SK-N-SH (cell line): ENCODE results near the gene ATP6V1B1. TPM values are rescaled to one million over a fixed set of nuclear protein-coding genes. Genes with fewer than 3 reads are reported as not detected.

Source experiments
- CTCF ChIA-PET: fragments of 300-600, 350-600 bp; formaldehyde crosslinking; extraction: SDS; loops from one replicate; lab custom pipeline; 2021; lab: Yijun Ruan, JAX
- POLR2A ChIA-PET: fragments of 350-600 bp; sonication (Branson Sonifier 250); formaldehyde crosslinking; extraction: SDS; loops from one replicate; lab custom pipeline; 2020; ENCODE audit warnings: antibody characterized with exemption, inconsistent platforms; lab: Yijun Ruan, JAX
- DNase-seq: peaks from one replicate; pipeline ENCODE4 v3.0.0; 2012
- H2AFZ ChIP-seq: fragments of 200-600 bp; sonication (generic); 2 replicates; pipeline ENCODE4 v1.8.1; 2016; ENCODE audit warnings: antibody characterized with exemption, mild to moderate bottlenecking, low read depth
- H3F3A ChIP-seq: fragments of 200-600 bp; sonication (generic); replicated peaks from 2 replicates; pipeline ENCODE3; 2016; ENCODE audit warnings: antibody characterized with exemption, mild to moderate bottlenecking; ENCODE audit not compliant: insufficient read depth
- H3K27ac ChIP-seq, 2 experiments: fragments of 200-500 bp in 1 of 2; fragments of 200-600 bp in 1 of 2; sonication (Bioruptor generic) in 1 of 2; sonication (generic), shearing (Covaris generic) in 1 of 2; 2 replicates each; pipeline versions ENCODE4 v1.5.1 to v1.6.1; 2014 to 2016; ENCODE audit warnings: low read depth in 2 of 2, inconsistent platforms in 1 of 2, low read length in 1 of 2, mild to moderate bottlenecking in 1 of 2, mixed read lengths in 1 of 2
- H3K27me3 ChIP-seq: fragments of 200-600 bp; sonication (generic), shearing (Covaris generic); 2 replicates; pipeline ENCODE4 v1.6.1; 2016; ENCODE audit warnings: mixed run types; ENCODE audit not compliant: insufficient read depth
- H3K36me3 ChIP-seq, 2 experiments: fragments of 200-500 bp in 1 of 2; fragments of 200-600 bp in 1 of 2; sonication (Bioruptor generic) in 1 of 2; sonication (generic) in 1 of 2; replicated peaks in 1 of 2; 2 replicates each; pipeline versions ENCODE3 to v1.5.1; 2014 to 2016; ENCODE audit warnings: low read length in 1 of 2, mild to moderate bottlenecking in 1 of 2; ENCODE audit not compliant: insufficient read depth in 2 of 2, control insufficient read depth in 1 of 2
- H3K4me1 ChIP-seq, 2 experiments: fragments of 200-500 bp in 1 of 2; fragments of 200-600 bp in 1 of 2; sonication (Bioruptor generic) in 1 of 2; sonication (generic), shearing (Covaris generic) in 1 of 2; 2 replicates each; pipeline versions ENCODE4 v1.5.1 to v1.6.1; 2014 to 2016; ENCODE audit warnings: low read depth in 1 of 2, low read length in 1 of 2, mixed run types in 1 of 2; ENCODE audit not compliant: insufficient read depth in 2 of 2, control insufficient read depth in 1 of 2
- H3K4me2 ChIP-seq: fragments of 200-600 bp; sonication (generic), shearing (Covaris generic); 2 replicates; pipeline ENCODE4 v1.6.1; 2017; ENCODE audit warnings: mixed run types
- H3K4me3 ChIP-seq, 2 experiments: fragments of 200-500 bp in 1 of 2; fragments of 200-600 bp in 1 of 2; sonication (Bioruptor generic) in 1 of 2; sonication (generic), shearing (Covaris generic) in 1 of 2; 2 replicates each; pipeline versions ENCODE4 v1.5.1 to v1.8.1; 2014 to 2016; ENCODE audit warnings: low read depth in 2 of 2, inconsistent platforms in 1 of 2, low read length in 1 of 2, mild to moderate bottlenecking in 1 of 2, mixed read lengths in 1 of 2, moderate library complexity in 1 of 2
- H3K79me2 ChIP-seq: fragments of 200-600 bp; sonication (generic); 2 replicates; pipeline ENCODE4 v1.8.1; 2017; ENCODE audit warnings: mild to moderate bottlenecking; ENCODE audit not compliant: insufficient read depth
- H3K9ac ChIP-seq: fragments of 200-600 bp; sonication (generic); 2 replicates; pipeline ENCODE4 v1.6.1; 2017; ENCODE audit warnings: mixed run types
- H3K9me2 ChIP-seq: fragments of 200-600 bp; sonication (generic); 2 replicates; pipeline ENCODE4 v1.6.1; 2017; ENCODE audit warnings: mixed run types
- H3K9me3 ChIP-seq: fragments of 200-600 bp; sonication (generic); 2 replicates; pipeline ENCODE4 v1.6.1; 2017; ENCODE audit warnings: mixed run types, mild to moderate bottlenecking, moderate library complexity
- H4K20me1 ChIP-seq: fragments of 200-600 bp; sonication (generic); 2 replicates; pipeline ENCODE4 v1.6.1; 2017; ENCODE audit warnings: mild to moderate bottlenecking, mixed run types; ENCODE audit not compliant: insufficient read depth
- CHD2 ChIP-seq: fragments of 150-350 bp; IDR thresholded peaks from 2 replicates; pipeline ENCODE4 v1.6.1; 2018; ENCODE audit warnings: low read length; ENCODE audit not compliant: partially characterized antibody
- EP300 ChIP-seq, 2 experiments: IDR thresholded peaks; 2 replicates each; pipeline versions ENCODE4 v1.4.0 to v1.6.1; 2012; ENCODE audit warnings: borderline replicate concordance in 1 of 2, low read depth in 1 of 2, low read length in 1 of 2
- EZH2phosphoT487 ChIP-seq: fragments of 200-600 bp; sonication (generic); IDR thresholded peaks from 2 replicates; pipeline ENCODE4 v1.6.1; 2017; ENCODE audit warnings: low read depth, mixed run types, mild to moderate bottlenecking, antibody characterized with exemption, moderate library complexity, borderline replicate concordance
- GATA2 ChIP-seq: sonication (generic); formaldehyde crosslinking; IDR thresholded peaks from 2 replicates; pipeline ENCODE4 v1.5.0; 2020; ENCODE audit warnings: mild to moderate bottlenecking, missing genetic modification reagents
- IRF3 ChIP-seq: fragments of 150-350 bp; IDR thresholded peaks from 2 replicates; pipeline ENCODE4 v1.6.1; 2016; ENCODE audit warnings: mild to moderate bottlenecking, low read depth, low read length
- JUND ChIP-seq: IDR thresholded peaks from 2 replicates; pipeline ENCODE4 v1.4.0; 2012
- MAX ChIP-seq: IDR thresholded peaks from 2 replicates; pipeline ENCODE4 v1.4.0; 2012; ENCODE audit warnings: low read depth
- MEF2A ChIP-seq: IDR thresholded peaks from 2 replicates; pipeline ENCODE4 v1.4.0; 2012; ENCODE audit warnings: low read depth, borderline replicate concordance
- NFIC ChIP-seq: IDR thresholded peaks from 2 replicates; pipeline ENCODE4 v1.4.0; 2012; ENCODE audit warnings: borderline replicate concordance
- PBX3 ChIP-seq: IDR thresholded peaks from 2 replicates; pipeline ENCODE4; 2012
- POLR2AphosphoS5 ChIP-seq: IDR thresholded peaks from 2 replicates; pipeline ENCODE4 v1.6.1; 2012; ENCODE audit warnings: low read depth, low read length
- RAD21 ChIP-seq: IDR thresholded peaks from 2 replicates; pipeline ENCODE4 v1.6.1; 2012; ENCODE audit warnings: mild to moderate bottlenecking, low read length
- REST ChIP-seq: IDR thresholded peaks from 2 replicates; pipeline ENCODE4 v1.6.1; 2012; ENCODE audit warnings: mild to moderate bottlenecking, low read depth, low read length, moderate library complexity
- RFX5 ChIP-seq: IDR thresholded peaks from 2 replicates; pipeline ENCODE4 v1.6.1; 2012; ENCODE audit warnings: mild to moderate bottlenecking, improper control_type of control experiment, low read length
- RXRA ChIP-seq: IDR thresholded peaks from 2 replicates; pipeline ENCODE4 v1.4.0; 2012; ENCODE audit warnings: low read depth, mild to moderate bottlenecking, borderline replicate concordance
- SIN3A ChIP-seq: IDR thresholded peaks from 2 replicates; pipeline ENCODE4 v1.6.1; 2012; ENCODE audit warnings: low read depth, mild to moderate bottlenecking, low read length, moderate library complexity, borderline replicate concordance
- SMC3 ChIP-seq: IDR thresholded peaks from 2 replicates; pipeline ENCODE4 v1.6.1; 2012; ENCODE audit warnings: low read depth, low read length, improper control_type of control experiment
- TAF1 ChIP-seq: IDR thresholded peaks from 2 replicates; pipeline ENCODE4 v1.6.1; 2012; ENCODE audit warnings: low read depth, mild to moderate bottlenecking, low read length, moderate library complexity, borderline replicate concordance
- TCF12 ChIP-seq: IDR thresholded peaks from 2 replicates; pipeline ENCODE4 v1.4.0; 2012
- TEAD4 ChIP-seq: IDR thresholded peaks from 2 replicates; pipeline ENCODE4 v1.4.0; 2012; ENCODE audit warnings: mild to moderate bottlenecking, borderline replicate concordance; ENCODE audit not compliant: insufficient read depth
- USF1 ChIP-seq: IDR thresholded peaks from 2 replicates; pipeline ENCODE4 v1.4.0; 2012; ENCODE audit warnings: low read depth, borderline replicate concordance
- YY1 ChIP-seq: IDR thresholded peaks from 2 replicates; pipeline ENCODE4 v1.4.0; 2012; ENCODE audit warnings: low read depth, mild to moderate bottlenecking
- WGBS: methylation state at CpG from one replicate; pipeline ENCODE4 v1.1.6; 2017; ENCODE audit warnings: low lambda C conversion rate; 5-methylcytosine and 5-hydroxymethylcytosine counted together
- polyA plus RNA-seq, 3 experiments: library from polyadenylated mRNA; depleted of rRNA; stranded (reverse); fragments of >200 nt; gene quantifications; 2 replicates each; pipeline ENCODE4 v1.2.3, GENCODE V29; 2012

Gene ATP6V1B1
- polyA plus RNA-seq, 1 of the 3 experiments (the other 2 are of a cell fraction) = 4.9 TPM

- H3K9me3 ChIP-seq = no peaks in the 10 kb centered on the region
- H3K4me2 ChIP-seq = no peak overlapping the region
- H3K27me3 ChIP-seq = no peaks in the 10 kb centered on the region
- no peaks in the 10 kb centered on the region for H3F3A ChIP-seq
- H3K79me2 ChIP-seq = no peaks in the 10 kb centered on the region
- no peak overlapping the region for H3K4me3 ChIP-seq
- POLR2A ChIA-PET = no interaction called here
- WGBS = 76% methylated on average over 4 of the region's 4 CpGs
- H4K20me1 ChIP-seq = no peaks in the 10 kb centered on the region
- peak; percentile 7 for DNase-seq
- no peaks in the 10 kb centered on the region for H3K9me2 ChIP-seq
- no peaks in the 10 kb centered on the region for H3K36me3 ChIP-seq
- TF ChIP-seq GATA2 (no peak), YY1 (no peak), RFX5 (no peak), NFIC (no peak), EZH2phosphoT487 (no peak), PBX3 (no peak), POLR2AphosphoS5 (no peak), JUND (no peak), SMC3 (no peak), RAD21 (no peak), EP300 (IDR thresholded peaks at IDR 0.05; ENCODE audit: borderline replicate concordance in 1 of 2, low read depth in 1 of 2, low read length in 1 of 2) (no peak)
- H2AFZ ChIP-seq = no peak overlapping the region
- CTCF ChIA-PET = interaction anchor here (0.6 to 3.7 kb wide), 6 partner anchors 10 to 394 kb away, joined by 3 to 27 read pairs (median 6); no protein-coding TSS in a partner anchor
- H3K4me1 ChIP-seq = peaks cover 0 to 8% of the 10 kb centered on the region in 2 experiments; a peak in 1 of 4 replicates
- H3K9ac ChIP-seq = no peak overlapping the region
- no peak overlapping the region for H3K27ac ChIP-seq
These were observed 40.9 kb upstream of the ATP6V1B1 start for GRCh38 chr2:70894765-70895164.

- TF ChIP-seq REST (no peak), CHD2 (no peak), SIN3A (no peak), YY1 (no peak), GATA2 (no peak), IRF3 (no peak), RXRA (no peak), TAF1 (no peak), EZH2phosphoT487 (no peak), RAD21 (no peak), USF1 (no peak), TCF12 (no peak), TEAD4 (no peak), MEF2A (no peak), MAX (no peak)
- POLR2A ChIA-PET = no interaction called here
- Histone ChIP-seq H3K27me3 (no peaks in the 10 kb centered on the region), H3K9me2 (no peaks in the 10 kb centered on the region), H3K4me3 (no peak overlapping the region), H3K36me3 (no peaks in the 10 kb centered on the region), H4K20me1 (no peaks in the 10 kb centered on the region), H3K9ac (no peak overlapping the region), H3K27ac (no peak overlapping the region), H3K79me2 (no peaks in the 10 kb centered on the region), H3K4me1 (peaks cover 0 to 8% of the 10 kb centered on the region in 2 experiments; a peak in 1 of 4 replicates), H3F3A (no peaks in the 10 kb centered on the region), H3K9me3 (no peaks in the 10 kb centered on the region), H3K4me2 (no peak overlapping the region), H2AFZ (no peak overlapping the region)
- DNase-seq = peak; percentile 6
- WGBS = 60% methylated on average over 3 of the region's 3 CpGs
- CTCF ChIA-PET = interaction anchor here (2.3 to 3.7 kb wide), 3 partner anchors 24 to 52 kb away, joined by 10 to 27 read pairs (median 17); no protein-coding TSS in a partner anchor
These were observed 40.5 kb upstream of the ATP6V1B1 start for GRCh38 chr2:70895249-70895648.
